Activated T-helper 17 cell treated with anti-CD3 and anti-CD28 coated beads, Interleukin-2, amount 50 U/mL, for 72 hours (primary cell): ENCODE results near the gene TRIM5. TPM values are rescaled to one million over a fixed set of nuclear protein-coding genes. Genes with fewer than 3 reads are reported as not detected.
"Not testable (repeated sequence)": the region's sequence is repeated elsewhere in the genome, so short reads cannot be mapped to it uniquely, and the experiment has no call there.

ENCODE experiments used
- ATAC-seq: fragments of 150-1000 bp; cut with Tn5 transposase; replicated peaks from 2 replicates; pipeline ENCODE4 v1.10.0; 2021; ENCODE audit warnings: mild to moderate bottlenecking, moderate library complexity
- H3K27ac Mint-ChIP-seq: one replicate; pipeline ENCODE4 v1.8.0; 2022; ENCODE audit warnings: mixed read lengths
- H3K27me3 Mint-ChIP-seq: one replicate; pipeline ENCODE4 v1.8.0; 2022; ENCODE audit warnings: mixed read lengths
- H3K36me3 Mint-ChIP-seq: one replicate; pipeline ENCODE4 v1.8.0; 2022; ENCODE audit warnings: low read depth, mild to moderate bottlenecking, mixed read lengths
- H3K4me1 Mint-ChIP-seq: one replicate; pipeline ENCODE4 v1.8.0; 2022; ENCODE audit warnings: mixed read lengths
- H3K4me3 Mint-ChIP-seq: one replicate; pipeline ENCODE4 v1.8.0; 2022; ENCODE audit warnings: mild to moderate bottlenecking, mixed read lengths
- H3K9me3 Mint-ChIP-seq: one replicate; pipeline ENCODE4 v1.8.0; 2022; ENCODE audit warnings: mixed read lengths
- total RNA-seq, 2 donors: library from RNA; stranded (reverse); gene quantifications; one replicate each; pipeline ENCODE4 v1.2.3, GENCODE V29; 2022

Gene TRIM5
- total RNA-seq, 2 donors from 2014 or later: 11.4 to 18.8 TPM

GRCh38 chr11:5671831-5672230 is 13.0 kb downstream of the TRIM5 start:
- no peak for ATAC-seq
- H3K9me3 Mint-ChIP-seq: no peaks in the 10 kb centered on the region
- peaks cover 70% of the 10 kb centered on the region for H3K36me3 Mint-ChIP-seq
- H3K27me3 Mint-ChIP-seq: no peaks in the 10 kb centered on the region
- H3K4me1 Mint-ChIP-seq: peaks cover 6% of the 10 kb centered on the region
- no peak overlapping the region for H3K4me3 Mint-ChIP-seq
- no peak overlapping the region for H3K27ac Mint-ChIP-seq

DNA sequence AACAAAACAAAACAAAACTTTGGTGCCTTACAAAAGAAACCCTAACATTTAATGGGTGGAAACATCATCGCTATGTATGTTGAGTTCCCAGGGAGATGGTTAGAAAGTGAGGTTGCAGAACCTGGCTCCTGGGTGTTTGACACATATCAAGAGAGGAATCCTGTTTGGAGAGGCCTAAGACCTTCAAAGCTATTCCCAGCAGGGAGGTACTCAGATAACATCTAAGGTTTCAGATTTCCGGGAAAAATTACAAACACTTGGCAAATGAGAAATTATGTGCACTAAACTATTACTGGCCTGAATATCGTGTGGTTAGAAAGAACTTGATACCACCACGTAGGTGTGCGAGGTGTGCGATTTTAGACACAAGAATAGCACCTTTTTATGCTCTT is 18.5 kb downstream of the TRIM5 start:
- Mint-ChIP-seq H3K9me3 (no peaks in the 10 kb centered on the region), H3K27me3 (no peaks in the 10 kb centered on the region), H3K36me3 (peaks cover 69% of the 10 kb centered on the region), H3K27ac (no peak overlapping the region), H3K4me3 (no peak overlapping the region), H3K4me1 (no peaks in the 10 kb centered on the region)
- no peak for ATAC-seq

DNA sequence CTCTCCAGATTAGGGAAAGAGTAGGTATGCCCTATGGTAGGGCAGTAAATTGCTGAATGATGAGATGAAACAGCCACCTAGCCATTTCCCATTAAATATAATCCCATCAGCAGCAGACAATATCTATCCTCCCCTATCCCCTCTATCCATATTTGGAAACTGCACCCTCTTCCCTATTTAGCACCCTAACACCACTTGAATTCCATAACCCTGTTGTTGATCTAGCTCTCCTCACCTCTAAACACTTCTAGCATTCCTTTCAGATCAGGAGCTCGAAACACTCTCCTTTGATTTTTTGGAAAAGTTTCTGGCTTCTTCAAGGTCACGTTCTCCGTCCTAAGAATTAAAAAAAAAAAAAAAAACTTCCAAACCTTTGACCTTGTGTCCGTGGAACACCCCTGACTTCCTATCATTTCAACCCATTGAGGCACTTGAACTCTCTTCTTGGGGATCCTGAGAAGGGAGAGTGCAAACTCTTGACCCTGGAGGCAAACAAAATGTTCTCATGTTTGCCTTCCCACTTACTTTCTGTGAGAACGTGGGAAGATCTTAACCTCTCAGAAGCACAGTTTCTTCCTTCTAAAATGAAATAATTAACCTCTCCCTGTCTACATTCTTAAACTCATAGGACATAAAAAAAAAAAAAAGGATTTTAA is 19.0 kb downstream of the TRIM5 start:
- H3K4me1 Mint-ChIP-seq: no peaks in the 10 kb centered on the region
- ATAC-seq: no peak
- no peaks in the 10 kb centered on the region for H3K27me3 Mint-ChIP-seq
- H3K9me3 Mint-ChIP-seq: no peaks in the 10 kb centered on the region
- H3K4me3 Mint-ChIP-seq: no peak overlapping the region
- peaks cover 64% of the 10 kb centered on the region for H3K36me3 Mint-ChIP-seq
- no peak overlapping the region for H3K27ac Mint-ChIP-seq

- ATAC-seq: no peak
- no peaks in the 10 kb centered on the region for H3K9me3 Mint-ChIP-seq
- no peaks in the 10 kb centered on the region for H3K27me3 Mint-ChIP-seq
These were observed 19.8 kb downstream of the TRIM5 start for GRCh38 chr11:5665051-5665570.

GRCh38 chr11:5663511-5663910 is 21.4 kb downstream of the TRIM5 start:
- ATAC-seq: no peak
- H3K4me3 Mint-ChIP-seq: no peak overlapping the region
- H3K4me1 Mint-ChIP-seq: no peaks in the 10 kb centered on the region
- no peaks in the 10 kb centered on the region for H3K27me3 Mint-ChIP-seq
- no peaks in the 10 kb centered on the region for H3K9me3 Mint-ChIP-seq
- no peak overlapping the region for H3K27ac Mint-ChIP-seq
- peaks cover 41% of the 10 kb centered on the region for H3K36me3 Mint-ChIP-seq

More at GRCh38 chr11:5665051-5665570, 19.8 kb downstream of the TRIM5 start:
- H3K4me1 Mint-ChIP-seq: no peaks in the 10 kb centered on the region
- peaks cover 56% of the 10 kb centered on the region for H3K36me3 Mint-ChIP-seq
- no peak overlapping the region for H3K4me3 Mint-ChIP-seq
- H3K27ac Mint-ChIP-seq: no peak overlapping the region

GRCh38 chr11:5658318-5658717 is 26.6 kb downstream of the TRIM5 start:
- no peak overlapping the region for H3K4me3 Mint-ChIP-seq
- no peak overlapping the region for H3K27ac Mint-ChIP-seq

DNA sequence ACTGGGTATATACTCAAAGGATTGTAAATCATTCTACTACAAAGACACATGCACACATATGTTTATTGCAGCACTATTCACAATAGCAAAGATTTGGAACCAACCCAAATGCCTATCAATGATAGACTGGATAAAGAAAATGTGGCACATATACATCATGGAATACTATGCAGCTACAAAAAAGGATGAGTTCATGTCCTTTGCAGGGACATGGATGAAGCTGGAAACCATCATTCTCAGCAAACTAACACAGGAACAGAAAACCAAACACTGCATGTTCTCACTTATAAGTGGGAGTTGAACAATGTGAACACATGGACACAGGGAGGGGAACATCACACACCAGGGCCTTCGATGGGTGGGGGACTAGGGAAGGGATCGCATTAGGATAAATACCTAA is 27.9 kb downstream of the TRIM5 start:
- H3K27me3 Mint-ChIP-seq: not testable (repeated sequence)

More at GRCh38 chr11:5658318-5658717, 26.6 kb downstream of the TRIM5 start:
- no peaks in the 10 kb centered on the region for H3K4me1 Mint-ChIP-seq
- H3K36me3 Mint-ChIP-seq: peaks cover 5% of the 10 kb centered on the region
- H3K27me3 Mint-ChIP-seq: no peaks in the 10 kb centered on the region
- ATAC-seq: no peak
- H3K9me3 Mint-ChIP-seq: no peaks in the 10 kb centered on the region

GRCh38 chr11:5655474-5655873 is 29.4 kb downstream of the TRIM5 start:
- Mint-ChIP-seq H3K27me3 (no peaks in the 10 kb centered on the region), H3K27ac (no peak overlapping the region), H3K4me3 (no peak overlapping the region), H3K4me1 (no peaks in the 10 kb centered on the region), H3K36me3 (no peaks in the 10 kb centered on the region), H3K9me3 (peaks cover 4% of the 10 kb centered on the region)
- no peak for ATAC-seq

More for the DNA sequence above, 27.9 kb downstream of the TRIM5 start:
- H3K9me3 Mint-ChIP-seq, H3K4me3 Mint-ChIP-seq, H3K27ac Mint-ChIP-seq, ATAC-seq, H3K4me1 Mint-ChIP-seq, H3K36me3 Mint-ChIP-seq: not testable (repeated sequence)

- no peak for ATAC-seq
- no peak overlapping the region for H3K4me3 Mint-ChIP-seq
- no peaks in the 10 kb centered on the region for H3K4me1 Mint-ChIP-seq
- H3K9me3 Mint-ChIP-seq: no peaks in the 10 kb centered on the region
- H3K27me3 Mint-ChIP-seq: no peaks in the 10 kb centered on the region
- no peak overlapping the region for H3K27ac Mint-ChIP-seq
- peaks cover 32% of the 10 kb centered on the region for H3K36me3 Mint-ChIP-seq
These were observed 38.7 kb downstream of the TRIM5 start for GRCh38 chr11:5646139-5646538.

GRCh38 chr11:5643585-5643984 is 41.3 kb downstream of the TRIM5 start:
- Mint-ChIP-seq H3K4me3 (no peak overlapping the region), H3K4me1 (no peaks in the 10 kb centered on the region), H3K27me3 (no peaks in the 10 kb centered on the region), H3K9me3 (no peaks in the 10 kb centered on the region), H3K36me3 (peaks cover 52% of the 10 kb centered on the region), H3K27ac (no peak overlapping the region)
- ATAC-seq: peak; percentile 81

DNA sequence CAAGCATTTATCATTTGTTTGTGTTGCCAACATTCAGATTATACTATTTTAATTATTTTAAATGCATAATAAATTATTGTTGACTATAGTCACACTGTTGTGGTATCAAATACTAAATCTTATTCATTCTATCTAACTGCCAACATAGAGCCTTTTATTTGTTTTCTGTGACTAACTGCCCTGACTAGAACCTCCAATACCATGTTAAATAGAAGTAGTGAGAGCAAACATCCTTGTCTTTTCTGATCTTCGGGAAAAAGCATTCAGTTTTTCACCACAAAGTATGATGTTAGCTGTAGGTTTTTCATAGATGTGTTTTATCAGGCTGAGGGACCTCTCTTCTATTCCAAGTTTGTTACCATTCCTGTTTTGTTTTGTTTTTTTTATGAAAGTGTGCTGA is 44.9 kb downstream of the TRIM5 start:
- H3K36me3 Mint-ChIP-seq: peaks cover 85% of the 10 kb centered on the region
- no peak overlapping the region for H3K27ac Mint-ChIP-seq
- no peaks in the 10 kb centered on the region for H3K9me3 Mint-ChIP-seq
- H3K27me3 Mint-ChIP-seq: no peaks in the 10 kb centered on the region
- ATAC-seq: no peak
- no peak overlapping the region for H3K4me3 Mint-ChIP-seq
- no peaks in the 10 kb centered on the region for H3K4me1 Mint-ChIP-seq

DNA sequence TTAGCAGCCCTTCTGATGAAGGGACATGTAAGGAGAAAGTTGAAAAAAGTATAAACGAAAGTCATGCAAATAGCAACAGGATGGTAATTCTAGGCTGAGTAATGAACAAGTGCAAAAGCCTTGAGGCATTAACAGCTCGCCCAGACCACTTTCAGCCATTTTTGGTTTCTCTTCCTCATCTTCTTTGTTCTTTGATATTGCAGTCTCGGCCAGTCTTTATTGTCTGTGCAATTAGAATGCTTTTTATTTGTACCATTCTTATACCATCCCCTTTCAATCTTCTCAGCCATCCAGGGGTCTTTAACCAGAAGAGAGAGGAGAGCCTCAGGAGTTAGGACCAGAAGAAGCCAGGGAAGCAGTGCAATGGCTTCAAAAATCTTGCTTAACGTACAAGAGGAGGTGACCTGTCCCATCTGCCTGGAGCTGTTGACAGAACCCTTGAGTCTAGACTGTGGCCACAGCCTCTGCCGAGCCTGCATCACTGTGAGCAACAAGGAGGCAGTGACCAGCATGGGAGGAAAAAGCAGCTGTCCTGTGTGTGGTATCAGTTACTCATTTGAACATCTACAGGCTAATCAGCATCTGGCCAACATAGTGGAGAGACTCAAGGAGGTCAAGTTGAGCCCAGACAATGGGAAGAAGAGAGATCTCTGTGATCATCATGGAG is 52.8 kb downstream of the TRIM5 start:
- H3K27ac Mint-ChIP-seq: no peak overlapping the region
- H3K4me1 Mint-ChIP-seq: peaks cover 12% of the 10 kb centered on the region
- H3K27me3 Mint-ChIP-seq: no peaks in the 10 kb centered on the region
- no peak for ATAC-seq
- no peak overlapping the region for H3K4me3 Mint-ChIP-seq
- no peaks in the 10 kb centered on the region for H3K9me3 Mint-ChIP-seq
- H3K36me3 Mint-ChIP-seq: peaks cover 48% of the 10 kb centered on the region

- no peaks in the 10 kb centered on the region for H3K9me3 Mint-ChIP-seq
- no peak overlapping the region for H3K4me3 Mint-ChIP-seq
- H3K4me1 Mint-ChIP-seq: peaks cover 16% of the 10 kb centered on the region
- ATAC-seq: no peak
- no peaks in the 10 kb centered on the region for H3K27me3 Mint-ChIP-seq
- peaks cover 41% of the 10 kb centered on the region for H3K36me3 Mint-ChIP-seq
- H3K27ac Mint-ChIP-seq: peak overlapping the region; percentile 14
These were observed 53.5 kb downstream of the TRIM5 start for GRCh38 chr11:5631417-5631816.

DNA sequence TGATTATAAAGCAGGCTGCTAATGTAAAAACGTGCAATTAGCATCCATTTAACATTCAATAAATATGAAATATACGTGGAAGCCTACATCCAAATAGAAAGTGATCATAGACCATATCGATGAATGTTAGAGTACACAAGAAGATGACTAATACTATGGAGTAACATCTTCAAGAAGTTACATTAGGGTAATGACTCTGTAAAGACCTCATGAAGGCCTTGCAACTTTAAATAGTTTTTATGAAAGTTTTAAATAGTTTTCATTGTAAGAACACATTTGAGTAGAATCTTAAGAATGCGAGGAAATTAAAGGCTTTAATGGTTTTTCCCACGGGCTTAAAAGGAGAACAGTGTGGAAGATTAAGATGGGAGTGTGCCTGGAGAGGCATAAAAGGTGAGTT is 58.7 kb downstream of the TRIM5 start:
- no peak for ATAC-seq
- peak overlapping the region; percentile 88 for H3K27ac Mint-ChIP-seq
- peak overlapping the region; percentile 90 for H3K4me3 Mint-ChIP-seq
- H3K36me3 Mint-ChIP-seq: no peaks in the 10 kb centered on the region
- H3K4me1 Mint-ChIP-seq: peaks cover 22% of the 10 kb centered on the region
- no peaks in the 10 kb centered on the region for H3K27me3 Mint-ChIP-seq
- H3K9me3 Mint-ChIP-seq: no peaks in the 10 kb centered on the region

DNA sequence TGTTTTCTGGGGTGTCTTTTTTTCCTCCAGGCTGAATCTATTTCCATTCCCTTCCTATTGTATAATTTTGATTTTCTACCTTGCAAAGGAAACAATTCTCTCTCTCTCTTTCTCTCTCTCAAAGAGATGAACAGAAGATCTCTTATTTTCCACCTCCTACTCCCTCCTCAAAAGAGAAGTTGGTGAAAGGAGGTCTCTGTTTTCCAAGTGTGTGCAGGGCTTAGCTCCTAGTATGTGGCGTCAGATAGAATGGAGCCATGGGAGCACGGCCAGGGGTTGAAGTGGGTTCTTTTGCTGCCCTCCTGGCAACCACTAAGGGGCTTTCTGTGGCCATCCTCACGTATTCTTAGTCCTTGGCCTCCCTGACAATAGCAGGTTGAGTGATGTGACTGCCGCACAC is 59.6 kb downstream of the TRIM5 start:
- Mint-ChIP-seq H3K4me1 (peaks cover 21% of the 10 kb centered on the region), H3K36me3 (no peaks in the 10 kb centered on the region), H3K27ac (peak overlapping the region; percentile 88), H3K27me3 (no peaks in the 10 kb centered on the region), H3K9me3 (no peaks in the 10 kb centered on the region), H3K4me3 (peak overlapping the region; percentile 90)
- no peak for ATAC-seq
